Fibroblast of lung (primary cell): ENCODE data around the gene TESK2. TPM values are rescaled to one million over a fixed set of nuclear protein-coding genes. Genes with fewer than 3 reads are reported as not detected.

Experiments used
- DNase-seq, 2 donors: peaks; one replicate each; pipeline versions ENCODE4 v3.0.0 to v3.0.0-alpha.2; 2010; ENCODE audit warnings: low read depth in 2 of 2
- H2AFZ ChIP-seq: 2 replicates; pipeline ENCODE4 v1.5.1; 2012; ENCODE audit warnings: low read length, control low read depth, inconsistent platforms
- H3K27ac ChIP-seq: 2 replicates; pipeline ENCODE4 v1.5.1; 2011; ENCODE audit warnings: low read length, control low read depth; ENCODE audit not compliant: insufficient read depth
- H3K27me3 ChIP-seq: 2 replicates; pipeline ENCODE4 v1.5.1; 2011; ENCODE audit warnings: mild to moderate bottlenecking, low read length; ENCODE audit not compliant: control insufficient read depth, insufficient read depth
- H3K36me3 ChIP-seq: 2 replicates; pipeline ENCODE4 v1.5.1; 2011; ENCODE audit warnings: low read length; ENCODE audit not compliant: control insufficient read depth, insufficient read depth
- H3K4me1 ChIP-seq: 2 replicates; pipeline ENCODE4 v1.5.1; 2011; ENCODE audit warnings: low read length; ENCODE audit not compliant: control insufficient read depth, insufficient read depth; ENCODE audit errors: extremely low read depth
- H3K4me2 ChIP-seq: 2 replicates; pipeline ENCODE4 v1.5.1; 2011; ENCODE audit warnings: low read length, control low read depth; ENCODE audit not compliant: insufficient read depth; ENCODE audit errors: extremely low read depth
- H3K4me3 ChIP-seq, 4 experiments: fragments of 200-600 bp in 1 of 4; sonication (generic) in 1 of 4; replicated peaks in 1 of 4; 2 replicates each; pipeline ENCODE4 v1.5.1; 2011 to 2016; ENCODE audit warnings: low read length in 4 of 4, low read depth in 3 of 4, mild to moderate bottlenecking in 3 of 4, control low read depth in 2 of 4, inconsistent platforms in 1 of 4, mixed read lengths in 1 of 4; ENCODE audit not compliant: insufficient read depth in 1 of 4; ENCODE audit errors: control extremely low read depth in 1 of 4
- H3K79me2 ChIP-seq: 2 replicates; pipeline ENCODE4 v1.5.1; 2012; ENCODE audit warnings: mild to moderate bottlenecking, low read length, inconsistent platforms; ENCODE audit not compliant: control insufficient read depth, insufficient read depth
- H3K9ac ChIP-seq: 2 replicates; pipeline ENCODE4 v1.5.1; 2011; ENCODE audit warnings: mild to moderate bottlenecking, low read length, control low read depth; ENCODE audit not compliant: insufficient read depth
- H3K9me3 ChIP-seq: 2 replicates; pipeline ENCODE4 v1.5.1; 2012; ENCODE audit warnings: low read depth, low read length; ENCODE audit not compliant: control insufficient read depth, insufficient read depth
- H4K20me1 ChIP-seq: 2 replicates; pipeline ENCODE4 v1.5.1; 2011; ENCODE audit warnings: low read length; ENCODE audit not compliant: control insufficient read depth, insufficient read depth; ENCODE audit errors: extremely low read depth
- CTCF ChIP-seq, 2 donors: IDR thresholded peaks in 1 of 2; conservative IDR thresholded peaks in 1 of 2; 1 replicate in 1 of 2; 2 replicates in 1 of 2; pipeline ENCODE4 v1.5.1; 2011 to 2012; ENCODE audit warnings: low read length in 2 of 2, control low read depth in 1 of 2, inconsistent platforms in 1 of 2, low read depth in 1 of 2, mild to moderate bottlenecking in 1 of 2
- EZH2 ChIP-seq: IDR thresholded peaks from 2 replicates; pipeline ENCODE4 v1.5.1; 2012; ENCODE audit warnings: low read length, control low read depth, mild to moderate bottlenecking; ENCODE audit errors: missing control alignments
- polyA plus RNA-seq, 2 donors: library from polyadenylated mRNA; depleted of rRNA in 1 of 2; stranded (reverse) in 1 of 2; unstranded in 1 of 2; fragments of >200 nt; gene quantifications; 2 replicates each; pipeline ENCODE4 v1.2.1, GENCODE V29; 2011 to 2012; ENCODE audit warnings: missing spikeins in 1 of 2
- total RNA-seq: library from RNA; depleted of rRNA; stranded (reverse); fragments of >200 nt; gene quantifications from 2 replicates; pipeline ENCODE4 v1.2.1, GENCODE V29; 2014

TESK2 gene
- total and polyA plus RNA-seq, 2 donors (not counting 1 experiment from before 2014, with no cell fraction given), result 1.7 to 4.3 TPM

- Histone ChIP-seq H3K27ac (no peak overlapping the region), H4K20me1 (no peaks in the 10 kb centered on the region), H3K4me3 (no peak overlapping the region), H3K9ac (no peak overlapping the region), H3K27me3 (no peaks in the 10 kb centered on the region), H3K9me3 (no peaks in the 10 kb centered on the region), H2AFZ (no peak overlapping the region), H3K79me2 (no peaks in the 10 kb centered on the region), H3K4me2 (no peak overlapping the region), H3K4me1 (no peaks in the 10 kb centered on the region), H3K36me3 (no peaks in the 10 kb centered on the region)
- DNase-seq, result no peak
- no peak for TF ChIP-seq CTCF (conservative IDR thresholded peaks at IDR 0.05 in 1 of 2, IDR thresholded peaks at IDR 0.05 in 1 of 2; ENCODE audit: low read depth in 1 of 2, low read length in 2 of 2)
- no peak for TF ChIP-seq EZH2
These were observed 136.1 kb downstream of the TESK2 start for GRCh38 chr1:45354838-45355237.

- no peak for TF ChIP-seq EZH2
- TF ChIP-seq CTCF (conservative IDR thresholded peaks at IDR 0.05 in 1 of 2, IDR thresholded peaks at IDR 0.05 in 1 of 2; ENCODE audit: low read depth in 1 of 2, low read length in 2 of 2), result no peak
- Histone ChIP-seq H4K20me1 (no peaks in the 10 kb centered on the region), H2AFZ (no peak overlapping the region), H3K79me2 (no peaks in the 10 kb centered on the region), H3K9me3 (no peaks in the 10 kb centered on the region), H3K4me2 (no peak overlapping the region), H3K36me3 (no peaks in the 10 kb centered on the region), H3K27me3 (no peaks in the 10 kb centered on the region), H3K27ac (no peak overlapping the region), H3K4me1 (no peaks in the 10 kb centered on the region), H3K9ac (no peak overlapping the region), H3K4me3 (no peak overlapping the region)
- no peak for DNase-seq
These were observed 137.3 kb downstream of the TESK2 start for GRCh38 chr1:45353685-45354084.

GRCh38 chr1:45351508-45351907 lies 139.5 kb downstream of the TESK2 start:
- H3K9ac ChIP-seq, result no peak overlapping the region
- no peak for DNase-seq
- H3K27me3 ChIP-seq, result no peaks in the 10 kb centered on the region
- H3K4me1 ChIP-seq, result peaks cover 6% of the 10 kb centered on the region
- H4K20me1 ChIP-seq, result no peaks in the 10 kb centered on the region
- H3K27ac ChIP-seq, result no peak overlapping the region
- no peak overlapping the region for H3K4me3 ChIP-seq
- TF ChIP-seq CTCF (conservative IDR thresholded peaks at IDR 0.05 in 1 of 2, IDR thresholded peaks at IDR 0.05 in 1 of 2; ENCODE audit: low read depth in 1 of 2, low read length in 2 of 2) (no peak), EZH2 (no peak)
- H2AFZ ChIP-seq, result no peak overlapping the region
- H3K36me3 ChIP-seq, result no peaks in the 10 kb centered on the region
- H3K9me3 ChIP-seq, result no peaks in the 10 kb centered on the region
- H3K79me2 ChIP-seq, result no peaks in the 10 kb centered on the region
- H3K4me2 ChIP-seq, result no peak overlapping the region
